Measurements from ENCODE around the gene RPL21. TPM values are rescaled to one million over a fixed set of nuclear protein-coding genes. Genes with fewer than 3 reads are reported as not detected.

RPL21 gene
- total RNA-seq, 6 experiments from 2014 or later = 174 to 362 (median 317) TPM

DNA sequence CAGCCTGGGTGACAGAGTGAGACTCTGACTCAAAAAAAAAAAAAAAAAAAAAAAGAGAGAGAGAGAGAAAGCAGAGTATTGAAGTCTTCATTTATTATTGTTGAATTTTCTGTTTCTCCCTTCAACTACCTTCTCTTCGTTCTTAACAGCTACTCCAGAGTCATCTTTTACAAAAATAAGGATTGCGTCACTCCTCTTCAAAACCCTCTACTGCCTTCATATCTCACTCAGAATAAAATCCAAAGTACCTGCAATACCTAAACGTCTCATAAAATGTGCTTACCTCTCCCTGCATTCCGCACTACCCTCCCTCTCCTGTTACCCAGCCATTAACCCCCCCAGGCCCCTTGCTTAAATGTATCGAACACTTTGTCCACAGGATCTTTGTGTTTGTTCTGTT, 17.4 kb upstream of the RPL21 start:
- DNase-seq (no peak), ATAC-seq (no peak)
- 82% methylated on average over 5 of the region's 5 CpGs for WGBS (ENCODE audit: insufficient coverage, low coverage, low lambda C conversion rate, missing lambda C conversion rate)
- Histone ChIP-seq H3K27ac (no peak overlapping the region), H3K9me3 (no peaks in the 10 kb centered on the region), H3K36me3 (no peaks in the 10 kb centered on the region), H3K27me3 (no peaks in the 10 kb centered on the region), H3K4me1 (no peaks in the 10 kb centered on the region), H3K4me3 (no peak overlapping the region)
- intact Hi-C loops (cut with DNase I) = no loop called here
- TF ChIP-seq CTCF (IDR thresholded peaks at IDR 0.05) (no peak), POLR2A (IDR thresholded peaks at IDR 0.05) (no peak)

DNA sequence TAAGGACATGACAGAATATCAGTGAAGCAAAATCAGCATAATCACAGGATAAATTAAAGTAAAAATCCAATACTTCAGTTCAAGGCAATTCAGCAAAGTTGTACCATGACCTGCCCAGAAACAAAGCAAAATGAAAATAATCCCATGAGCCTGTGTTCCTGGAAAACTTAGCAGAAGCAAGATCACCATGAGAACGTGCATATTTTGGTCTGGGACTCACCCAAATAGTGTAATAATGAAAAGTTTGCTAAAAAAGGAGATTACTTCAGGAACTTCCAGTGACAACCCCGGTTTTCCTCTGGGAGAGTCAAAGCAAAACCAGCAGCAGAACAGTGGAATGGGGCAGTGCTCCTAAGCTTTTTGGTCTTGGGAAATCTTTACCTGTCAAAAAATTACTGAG, 14.9 kb upstream of the RPL21 start:
- intact Hi-C loops (cut with DNase I) = no loop called here
- Histone ChIP-seq H3K27ac (no peak overlapping the region), H3K4me3 (no peak overlapping the region), H3K4me1 (no peaks in the 10 kb centered on the region), H3K27me3 (no peaks in the 10 kb centered on the region), H3K9me3 (no peaks in the 10 kb centered on the region), H3K36me3 (no peaks in the 10 kb centered on the region)
- DNase-seq (no peak), ATAC-seq (no peak)
- TF ChIP-seq CTCF (IDR thresholded peaks at IDR 0.05) = no peak
- TF ChIP-seq POLR2A (IDR thresholded peaks at IDR 0.05) = no peak
- 56% methylated on average over 2 of the region's 2 CpGs for WGBS (ENCODE audit: insufficient coverage, low coverage, low lambda C conversion rate, missing lambda C conversion rate)

DNA sequence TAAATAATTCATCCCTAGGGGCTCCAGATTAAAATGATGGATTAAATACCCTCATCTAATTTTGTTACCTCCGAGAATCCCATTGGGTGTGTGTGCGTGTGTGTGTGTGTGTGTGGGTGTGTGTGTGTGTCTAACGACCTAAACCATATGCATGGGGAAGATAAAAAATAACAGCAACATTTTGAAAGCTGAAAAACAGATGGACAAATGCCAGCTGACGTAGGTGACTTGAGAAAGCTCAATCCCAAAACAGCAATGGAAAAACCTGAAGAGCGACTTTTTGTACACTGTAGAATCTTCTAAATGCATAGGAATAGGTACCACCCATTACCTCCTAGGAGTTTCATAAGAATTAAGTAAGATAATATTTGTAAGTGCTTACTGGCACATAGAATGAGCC, 8.7 kb upstream of the RPL21 start:
- Histone ChIP-seq H3K9me3 (no peaks in the 10 kb centered on the region), H3K36me3 (no peaks in the 10 kb centered on the region), H3K27ac (no peak overlapping the region), H3K4me3 (no peak overlapping the region), H3K27me3 (no peaks in the 10 kb centered on the region), H3K4me1 (no peaks in the 10 kb centered on the region)
- ATAC-seq (no peak), DNase-seq (no peak)
- WGBS (ENCODE audit: insufficient coverage, low coverage, low lambda C conversion rate, missing lambda C conversion rate) = 75% methylated on average over 3 of the region's 5 CpGs
- TF ChIP-seq POLR2A (IDR thresholded peaks at IDR 0.05) (no peak), CTCF (IDR thresholded peaks at IDR 0.05) (no peak)
- intact Hi-C loops (cut with DNase I) = no loop called here

- TF ChIP-seq POLR2A (IDR thresholded peaks at IDR 0.05) (no peak), CTCF (IDR thresholded peaks at IDR 0.05) (no peak)
- Histone ChIP-seq H3K4me1 (no peaks in the 10 kb centered on the region), H3K27me3 (no peaks in the 10 kb centered on the region), H3K27ac (no peak overlapping the region), H3K4me3 (no peak overlapping the region), H3K36me3 (no peaks in the 10 kb centered on the region), H3K9me3 (no peaks in the 10 kb centered on the region)
- ATAC-seq = no peak
- intact Hi-C loops (cut with DNase I) = no loop called here
- 91% methylated on average over 7 of the region's 7 CpGs for WGBS (ENCODE audit: insufficient coverage, low coverage, low lambda C conversion rate, missing lambda C conversion rate)
- DNase-seq = no peak
Observed at GRCh38 chr13:27245610-27246009, 5.7 kb upstream of the RPL21 start.

DNA sequence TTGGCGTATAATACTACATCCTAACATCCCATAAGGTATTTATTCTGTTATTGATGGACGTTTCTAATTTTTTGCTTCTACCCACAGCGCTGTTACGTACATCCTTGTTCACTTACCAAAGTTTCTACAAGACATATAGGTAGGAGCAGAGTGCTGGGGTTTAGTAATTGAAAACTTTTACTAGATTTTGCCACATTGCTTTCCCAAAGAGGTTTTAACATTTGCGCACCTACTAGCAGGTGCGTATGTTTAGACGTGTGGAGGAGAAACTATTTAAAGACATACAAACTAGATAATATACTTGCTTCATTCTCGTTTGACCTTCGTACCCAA, 559 bp upstream of the RPL21 start:
- Histone ChIP-seq H3K9me3 (no peaks in the 10 kb centered on the region), H3K27me3 (no peaks in the 10 kb centered on the region), H3K36me3 (peaks cover 0 to 23% (median under 1%) of the 10 kb centered on the region in 4 donors), H3K4me3 (peak overlapping the region; percentile 66 to 97 (median 95)), H3K4me1 (peaks cover 0 to 31% (median 0%) of the 10 kb centered on the region in 4 donors), H3K27ac (peak overlapping the region; percentile 96 to 99 (median 96))
- TF ChIP-seq CTCF (IDR thresholded peaks at IDR 0.05) (no peak), POLR2A (IDR thresholded peaks at IDR 0.05) (no peak)
- WGBS (ENCODE audit: insufficient coverage, low coverage, low lambda C conversion rate, missing lambda C conversion rate) = 0% methylated on average over 9 of the region's 9 CpGs
- intact Hi-C loops (cut with DNase I) = no loop called here
- DNase-seq (no peak), ATAC-seq (no peak)

All from right lobe of liver (tissue), 6 donors.